NCI-H2171 treated with DMSO at 0.1 percent for 48 hours (cell line): Measurements from ENCODE around the gene TTC23.
"Not testable (repeated sequence)": the region's sequence is repeated elsewhere in the genome, so short reads cannot be mapped to it uniquely, and the experiment has no call there.

Experiments
- DNase-seq: peaks from one replicate; lab custom pipeline; 2025; lab: John Stamatoyannopoulos, UW

TTC23 gene

GRCh38 chr15:99197856-99198255 lies 51.5 kb downstream of the TTC23 start:
- DNase-seq = no peak

- DNase-seq = not testable (repeated sequence)
These were observed 57.2 kb downstream of the TTC23 start for GRCh38 chr15:99192181-99192580.

- DNase-seq = no peak
These were observed 61.4 kb downstream of the TTC23 start for GRCh38 chr15:99187936-99188335.

GRCh38 chr15:99185414-99186130 lies 63.8 kb downstream of the TTC23 start:
- no peak for DNase-seq

GRCh38 chr15:99182791-99183190 lies 66.6 kb downstream of the TTC23 start:
- no peak for DNase-seq

GRCh38 chr15:99181545-99181971 lies 67.8 kb downstream of the TTC23 start:
- no peak for DNase-seq

GRCh38 chr15:99180964-99181306 lies 68.4 kb downstream of the TTC23 start:
- no peak for DNase-seq

- no peak for DNase-seq
These were observed 69.1 kb downstream of the TTC23 start for GRCh38 chr15:99180086-99180963.

GRCh38 chr15:99177679-99178078 lies 71.7 kb downstream of the TTC23 start:
- DNase-seq = no peak

GRCh38 chr15:99176757-99177156 lies 72.6 kb downstream of the TTC23 start:
- no peak for DNase-seq

GRCh38 chr15:99174567-99175395 lies 74.6 kb downstream of the TTC23 start:
- DNase-seq = no peak

- no peak for DNase-seq
These were observed 76.4 kb downstream of the TTC23 start for GRCh38 chr15:99172989-99173388.

- no peak for DNase-seq
These were observed 77.2 kb downstream of the TTC23 start for GRCh38 chr15:99172171-99172570.

- DNase-seq = no peak
These were observed 78.8 kb downstream of the TTC23 start for GRCh38 chr15:99170476-99171065.

- DNase-seq = no peak
These were observed 79.5 kb downstream of the TTC23 start for GRCh38 chr15:99169769-99170311.

GRCh38 chr15:99168601-99169580 lies 80.5 kb downstream of the TTC23 start:
- DNase-seq = no peak

- DNase-seq = no peak
These were observed 81.7 kb downstream of the TTC23 start for GRCh38 chr15:99167640-99168039.

GRCh38 chr15:99167201-99167600 lies 82.2 kb downstream of the TTC23 start:
- DNase-seq = no peak

- DNase-seq = no peak
These were observed 83.3 kb downstream of the TTC23 start for GRCh38 chr15:99165956-99166689.
